Mammary epithelial cell (primary cell): ENCODE results near the gene LARGE1.

Source experiments
- CTCF ChIP-seq, 2 donors: IDR thresholded peaks in 1 of 2; conservative IDR thresholded peaks in 1 of 2; 2 replicates each; pipeline ENCODE4 v1.5.1; 2011 to 2012; ENCODE audit warnings: inconsistent platforms in 2 of 2, low read length in 2 of 2, mild to moderate bottlenecking in 2 of 2, control low read depth in 1 of 2, low read depth in 1 of 2; ENCODE audit not compliant: insufficient read depth in 1 of 2; ENCODE audit errors: extremely low read depth in 1 of 2
- EZH2 ChIP-seq: IDR thresholded peaks from 2 replicates; pipeline ENCODE4 v1.6.1; 2012; ENCODE audit warnings: low read length, inconsistent platforms, borderline replicate concordance

GRCh38 chr22:33883561-33883960 is 36.7 kb downstream of the LARGE1 start:
- TF ChIP-seq CTCF (conservative IDR thresholded peaks at IDR 0.05 in 1 of 2, IDR thresholded peaks at IDR 0.05 in 1 of 2; ENCODE audit: extremely low read depth in 1 of 2, insufficient read depth in 1 of 2, low read depth in 1 of 2, low read length in 2 of 2) (no peak), EZH2 (no peak)
